Measurements from ENCODE around the gene NHSL1.

Gene NHSL1

GRCh38 chr6:138525355-138525754, 26.1 kb upstream of the NHSL1 start:
- no peak overlapping the region for H2AFZ ChIP-seq (ENCODE audit: low read length)
- H3K4me1 ChIP-seq (ENCODE audit: insufficient read depth, low read length, severe bottlenecking), result no peaks in the 10 kb centered on the region
- TF ChIP-seq CTCF (IDR thresholded peaks at IDR 0.05; ENCODE audit: low read length) (no peak), EZH2 (IDR thresholded peaks at IDR 0.05; ENCODE audit: borderline replicate concordance, low read length) (no peak)

DNA sequence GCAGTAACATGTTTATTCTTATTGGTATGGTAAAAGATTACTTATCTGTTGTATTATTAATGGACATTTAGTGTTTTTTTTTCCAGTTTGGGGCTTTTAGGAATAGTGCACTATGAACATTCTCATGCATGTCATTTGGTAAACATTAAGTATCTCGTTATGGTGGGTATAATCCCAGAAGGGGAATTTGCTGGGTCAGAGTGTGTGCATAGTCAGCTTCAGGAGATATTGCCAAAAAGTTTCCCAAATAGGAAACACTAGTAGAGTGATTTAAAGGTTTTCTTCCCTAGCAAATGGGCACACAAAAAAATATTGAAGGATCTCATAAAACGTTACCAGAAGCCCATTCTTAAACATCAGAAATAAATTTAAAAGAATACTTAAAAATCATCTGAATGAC, 25.2 kb upstream of the NHSL1 start:
- H3K36me3 ChIP-seq (ENCODE audit: insufficient read depth, low read length), result no peaks in the 10 kb centered on the region
- no peaks in the 10 kb centered on the region for H3F3A ChIP-seq (ENCODE audit: insufficient read depth, low read length)
- H3K79me2 ChIP-seq (ENCODE audit: insufficient read depth, low read length), result no peaks in the 10 kb centered on the region
- H4K20me1 ChIP-seq (ENCODE audit: insufficient read depth, low read length), result no peaks in the 10 kb centered on the region
- no peak overlapping the region for H3K4me3 ChIP-seq (ENCODE audit: low read depth, low read length, poor library complexity, severe bottlenecking)
- H3K4me1 ChIP-seq (ENCODE audit: insufficient read depth, low read length, severe bottlenecking), result no peaks in the 10 kb centered on the region
- H2AFZ ChIP-seq (ENCODE audit: low read length), result no peak overlapping the region
- no peaks in the 10 kb centered on the region for H3K9me3 ChIP-seq (ENCODE audit: low read length)
- TF ChIP-seq CTCF (IDR thresholded peaks at IDR 0.05; ENCODE audit: low read length) (no peak), EZH2 (IDR thresholded peaks at IDR 0.05; ENCODE audit: borderline replicate concordance, low read length) (no peak)
- H3K9ac ChIP-seq (ENCODE audit: low read length), result no peak overlapping the region
- no peaks in the 10 kb centered on the region for H3K9me2 ChIP-seq (ENCODE audit: low read depth, low read length)
- no peak overlapping the region for H3K27ac ChIP-seq (ENCODE audit: low read depth, low read length, poor library complexity, severe bottlenecking)
- no peaks in the 10 kb centered on the region for H3K27me3 ChIP-seq (ENCODE audit: insufficient read depth, low read length)
- no peak overlapping the region for H3K4me2 ChIP-seq (ENCODE audit: low read length)

More at GRCh38 chr6:138525355-138525754, 26.1 kb upstream of the NHSL1 start:
- Histone ChIP-seq H3K27ac (ENCODE audit: low read depth, low read length, poor library complexity, severe bottlenecking) (no peak overlapping the region), H3K27me3 (ENCODE audit: insufficient read depth, low read length) (no peaks in the 10 kb centered on the region), H3F3A (ENCODE audit: insufficient read depth, low read length) (no peaks in the 10 kb centered on the region), H3K36me3 (ENCODE audit: insufficient read depth, low read length) (no peaks in the 10 kb centered on the region), H3K79me2 (ENCODE audit: insufficient read depth, low read length) (no peaks in the 10 kb centered on the region), H3K4me3 (ENCODE audit: low read depth, low read length, poor library complexity, severe bottlenecking) (no peak overlapping the region), H3K9me2 (ENCODE audit: low read depth, low read length) (no peaks in the 10 kb centered on the region), H3K4me2 (ENCODE audit: low read length) (no peak overlapping the region), H3K9me3 (ENCODE audit: low read length) (no peaks in the 10 kb centered on the region), H3K9ac (ENCODE audit: low read length) (no peak overlapping the region), H4K20me1 (ENCODE audit: insufficient read depth, low read length) (no peaks in the 10 kb centered on the region)

- Histone ChIP-seq H4K20me1 (ENCODE audit: insufficient read depth, low read length) (no peaks in the 10 kb centered on the region), H3K4me3 (ENCODE audit: low read depth, low read length, poor library complexity, severe bottlenecking) (no peak overlapping the region), H3K9ac (ENCODE audit: low read length) (no peak overlapping the region), H2AFZ (ENCODE audit: low read length) (no peak overlapping the region), H3K4me2 (ENCODE audit: low read length) (no peak overlapping the region), H3K36me3 (ENCODE audit: insufficient read depth, low read length) (no peaks in the 10 kb centered on the region), H3F3A (ENCODE audit: insufficient read depth, low read length) (no peaks in the 10 kb centered on the region), H3K9me3 (ENCODE audit: low read length) (no peaks in the 10 kb centered on the region), H3K27ac (ENCODE audit: low read depth, low read length, poor library complexity, severe bottlenecking) (no peak overlapping the region), H3K79me2 (ENCODE audit: insufficient read depth, low read length) (no peaks in the 10 kb centered on the region), H3K27me3 (ENCODE audit: insufficient read depth, low read length) (no peaks in the 10 kb centered on the region), H3K9me2 (ENCODE audit: low read depth, low read length) (no peaks in the 10 kb centered on the region), H3K4me1 (ENCODE audit: insufficient read depth, low read length, severe bottlenecking) (no peaks in the 10 kb centered on the region)
- TF ChIP-seq EZH2 (IDR thresholded peaks at IDR 0.05; ENCODE audit: borderline replicate concordance, low read length) (no peak), CTCF (IDR thresholded peaks at IDR 0.05; ENCODE audit: low read length) (no peak)
Observed at GRCh38 chr6:138523347-138524210, 24.3 kb upstream of the NHSL1 start.
